Dendritic cell treated with granulocyte-macrophage colony-stimulating factor and Interleukin-4, amounts not matched to agents 40 ng/mL and 50 ng/mL, for 4 days (primary cell): Measurements from ENCODE around the gene KLHDC3.

Experiments used
- H3K27ac Mint-ChIP-seq: one replicate; pipeline ENCODE4 v1.8.0; 2022; ENCODE audit warnings: mild to moderate bottlenecking, mixed read lengths
- H3K27me3 Mint-ChIP-seq: one replicate; pipeline ENCODE4 v1.8.0; 2022; ENCODE audit warnings: mild to moderate bottlenecking, mixed read lengths
- H3K36me3 Mint-ChIP-seq: one replicate; pipeline ENCODE4 v1.8.0; 2022; ENCODE audit warnings: low read depth, mixed read lengths
- H3K4me1 Mint-ChIP-seq: one replicate; pipeline ENCODE4 v1.8.0; 2022; ENCODE audit warnings: low read depth, mixed read lengths
- H3K4me3 Mint-ChIP-seq: one replicate; pipeline ENCODE4 v1.8.0; 2022; ENCODE audit warnings: mild to moderate bottlenecking, moderate library complexity, mixed read lengths
- H3K9me3 Mint-ChIP-seq: one replicate; pipeline ENCODE4 v1.8.0; 2022; ENCODE audit warnings: mixed read lengths
- intact Hi-C: fragments of 100-400 bp; cut with micrococcal nuclease; formaldehyde crosslinking; loops from one replicate; pipeline ENCODE4 v1.15.0; 2022

Gene KLHDC3, protein sequence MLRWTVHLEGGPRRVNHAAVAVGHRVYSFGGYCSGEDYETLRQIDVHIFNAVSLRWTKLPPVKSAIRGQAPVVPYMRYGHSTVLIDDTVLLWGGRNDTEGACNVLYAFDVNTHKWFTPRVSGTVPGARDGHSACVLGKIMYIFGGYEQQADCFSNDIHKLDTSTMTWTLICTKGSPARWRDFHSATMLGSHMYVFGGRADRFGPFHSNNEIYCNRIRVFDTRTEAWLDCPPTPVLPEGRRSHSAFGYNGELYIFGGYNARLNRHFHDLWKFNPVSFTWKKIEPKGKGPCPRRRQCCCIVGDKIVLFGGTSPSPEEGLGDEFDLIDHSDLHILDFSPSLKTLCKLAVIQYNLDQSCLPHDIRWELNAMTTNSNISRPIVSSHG

DNA sequence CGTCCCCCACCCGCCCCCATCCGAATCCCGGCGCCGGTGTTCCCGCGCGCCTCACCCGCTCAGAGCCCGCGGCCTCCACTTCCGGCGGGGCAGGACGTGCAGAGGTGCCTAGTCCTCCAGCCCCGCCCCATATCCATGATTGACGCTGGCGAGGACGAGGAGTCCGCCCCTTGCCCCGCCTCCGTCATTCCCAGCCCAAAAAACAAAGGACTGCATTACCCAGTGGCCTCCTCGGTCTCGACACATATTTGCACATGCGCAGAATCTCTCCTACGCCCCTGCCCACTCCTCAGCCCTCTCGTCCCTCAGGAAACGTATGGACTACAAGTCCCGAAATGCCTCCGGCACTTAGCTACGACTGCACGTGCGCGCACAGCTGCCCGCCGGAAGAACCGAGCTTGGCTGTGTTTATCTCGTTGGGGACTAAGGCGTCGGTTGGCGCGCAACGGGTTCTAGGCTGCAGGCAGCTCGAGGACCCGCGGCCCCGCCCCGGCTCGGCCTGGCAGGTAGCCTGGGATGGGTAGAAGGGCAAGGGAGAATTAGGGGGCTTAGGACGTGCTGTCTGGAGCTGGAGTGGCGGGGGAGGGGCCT lies at the start of gene KLHDC3, which contains the start of gene MEA1:
Gene KLHDC3 (plus strand): TSS at position 407 of the 591 bp plus-strand sequence. CDS start 2,944 bp downstream, outside the sequence.
Gene MEA1 (minus strand): TSS at position 104 of the 591 bp plus-strand sequence. CDS start 133 bp downstream, outside the sequence.
- H3K27me3 Mint-ChIP-seq: no peaks in the 10 kb centered on the region
- H3K4me1 Mint-ChIP-seq: peaks cover 70% of the 10 kb centered on the region
- peaks cover 90% of the 10 kb centered on the region for H3K36me3 Mint-ChIP-seq
- H3K9me3 Mint-ChIP-seq: no peaks in the 10 kb centered on the region
- peak within 1 kb of the TSS; percentile 86 for H3K27ac Mint-ChIP-seq
- intact Hi-C loops: loop anchor here (1.0 to 5.0 kb wide), 3 partner anchors 29 to 797 kb away; partner anchors contain the start of genes KLC4, MRPL2, MRPS10 and PPP2R5D
- H3K4me3 Mint-ChIP-seq: peak within 1 kb of the TSS; percentile 95

DNA sequence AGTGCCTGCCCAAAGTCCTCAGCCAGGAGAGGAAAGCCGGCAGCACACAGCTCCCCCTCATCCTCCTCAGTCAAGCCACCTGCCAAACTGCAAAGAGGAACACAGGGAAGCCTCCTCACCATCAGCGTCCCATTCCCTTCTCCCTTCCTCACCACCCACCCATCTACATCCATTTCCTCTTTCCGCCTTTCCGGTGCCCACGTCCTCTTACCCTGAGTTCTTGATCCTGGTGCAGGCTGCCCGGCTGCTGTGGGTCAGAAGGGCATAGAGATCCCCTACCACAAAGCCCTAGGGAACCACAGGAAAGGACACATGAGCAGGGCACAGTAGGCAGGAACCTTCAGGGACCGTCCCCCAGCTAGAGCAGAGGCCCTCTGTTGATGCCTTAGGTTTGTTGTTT lies 47.5 kb upstream of the KLHDC3 start:
- H3K4me1 Mint-ChIP-seq: peaks cover 29% of the 10 kb centered on the region
- no peak overlapping the region for H3K27ac Mint-ChIP-seq
- peaks cover 10% of the 10 kb centered on the region for H3K27me3 Mint-ChIP-seq
- H3K9me3 Mint-ChIP-seq: no peaks in the 10 kb centered on the region
- peaks cover 81% of the 10 kb centered on the region for H3K36me3 Mint-ChIP-seq
- H3K4me3 Mint-ChIP-seq: no peak overlapping the region
- intact Hi-C loops: no loop called here

DNA sequence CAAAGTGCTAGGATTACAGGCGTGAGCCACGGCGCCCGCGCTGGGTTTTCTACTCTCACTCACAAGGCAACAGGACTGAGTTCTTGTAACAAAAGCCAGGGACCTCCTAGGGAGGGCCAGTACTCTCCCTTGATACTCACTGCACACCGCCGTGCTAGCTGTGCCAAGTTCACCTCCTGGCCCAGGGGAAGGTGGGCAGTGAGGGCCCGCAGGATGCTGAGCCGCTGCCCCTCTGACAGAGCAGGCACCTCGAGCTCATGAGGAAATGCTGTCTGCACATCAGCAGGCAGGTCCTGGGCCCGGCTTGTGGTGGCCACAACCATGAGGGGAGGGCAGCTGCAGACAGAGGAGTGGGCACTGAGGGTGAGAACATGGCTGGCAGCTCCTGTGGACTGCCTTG lies 46.8 kb upstream of the KLHDC3 start:
- intact Hi-C loops: no loop called here
- no peak overlapping the region for H3K27ac Mint-ChIP-seq
- peaks cover 36% of the 10 kb centered on the region for H3K4me1 Mint-ChIP-seq
- peaks cover 3% of the 10 kb centered on the region for H3K27me3 Mint-ChIP-seq
- H3K36me3 Mint-ChIP-seq: peaks cover 75% of the 10 kb centered on the region
- H3K4me3 Mint-ChIP-seq: no peak overlapping the region
- H3K9me3 Mint-ChIP-seq: no peaks in the 10 kb centered on the region

DNA sequence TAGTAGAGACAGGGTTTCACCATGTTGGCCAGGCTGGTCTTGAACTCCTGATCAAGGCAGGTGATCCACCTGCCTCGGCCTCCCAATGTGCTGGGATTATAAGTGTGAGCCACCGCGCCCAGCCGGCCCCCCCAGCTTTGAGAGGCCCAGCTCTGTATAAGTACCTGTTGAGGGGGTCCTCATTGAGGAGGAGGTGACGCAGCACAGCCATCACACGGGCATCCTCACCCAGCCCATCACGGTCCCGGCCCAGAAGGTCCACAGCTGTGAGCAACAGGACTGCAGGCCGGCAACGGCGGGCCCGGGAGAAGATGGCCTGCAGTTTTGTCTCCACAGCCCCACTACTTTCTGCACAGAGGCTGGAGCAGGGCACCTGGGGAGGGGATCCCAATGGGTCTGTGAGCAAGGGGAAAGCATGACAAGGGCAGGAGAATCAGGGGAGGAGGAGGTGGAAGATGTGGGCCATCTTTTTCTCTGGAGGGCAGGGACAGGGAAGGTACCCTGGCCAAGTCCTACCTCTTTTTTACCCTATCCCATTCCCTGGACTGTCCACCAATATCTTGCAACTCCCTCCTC lies 45.8 kb upstream of the KLHDC3 start:
- Mint-ChIP-seq H3K4me1 (peaks cover 37% of the 10 kb centered on the region), H3K27me3 (no peaks in the 10 kb centered on the region), H3K36me3 (peaks cover 65% of the 10 kb centered on the region), H3K4me3 (no peak overlapping the region), H3K27ac (no peak overlapping the region), H3K9me3 (no peaks in the 10 kb centered on the region)
- intact Hi-C loops: no loop called here

DNA sequence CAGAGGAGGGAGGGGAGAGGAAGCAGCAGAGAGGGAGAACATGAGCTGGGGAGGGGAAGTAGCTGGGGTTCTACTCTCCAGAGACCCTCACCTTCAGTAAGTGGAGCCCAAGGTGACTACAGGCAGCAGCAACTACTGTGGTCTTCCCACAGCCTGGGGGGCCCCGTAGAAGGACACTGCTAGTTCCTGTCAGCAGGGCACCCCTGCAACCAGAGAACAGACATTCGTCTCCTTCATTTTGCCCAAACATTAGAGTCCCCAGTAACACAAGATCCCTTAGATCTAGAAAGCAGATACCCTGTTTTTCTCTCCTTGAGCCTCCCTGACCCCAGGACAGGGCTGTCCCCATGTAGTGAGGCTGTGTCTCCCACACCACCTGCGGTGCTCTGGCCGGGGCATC lies 45.3 kb upstream of the KLHDC3 start:
- Mint-ChIP-seq H3K4me3 (no peak overlapping the region), H3K27me3 (no peaks in the 10 kb centered on the region), H3K36me3 (peaks cover 62% of the 10 kb centered on the region), H3K9me3 (no peaks in the 10 kb centered on the region), H3K27ac (no peak overlapping the region), H3K4me1 (peaks cover 37% of the 10 kb centered on the region)
- intact Hi-C loops: no loop called here

DNA sequence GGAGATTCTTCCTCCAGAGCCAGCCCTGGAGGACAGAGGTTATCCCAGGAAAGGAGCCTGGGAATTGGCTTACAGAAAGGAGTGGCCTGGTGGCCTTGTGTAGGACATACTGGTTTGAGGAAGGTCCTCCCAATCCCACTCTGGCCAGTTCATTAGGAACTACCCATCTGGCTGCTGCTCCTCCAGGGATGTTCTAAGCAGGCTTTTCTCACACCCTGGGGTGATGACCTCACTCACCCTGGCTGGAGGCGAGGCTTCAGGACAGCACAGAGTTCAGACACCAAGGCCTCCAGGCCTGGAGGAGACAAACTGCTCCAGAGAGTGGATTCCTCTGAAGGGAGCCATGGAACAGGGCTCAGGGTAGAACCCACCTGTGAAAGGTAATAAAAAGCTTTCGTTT lies 44.6 kb upstream of the KLHDC3 start:
- H3K4me3 Mint-ChIP-seq: no peak overlapping the region
- H3K27me3 Mint-ChIP-seq: no peaks in the 10 kb centered on the region
- intact Hi-C loops: no loop called here
- peaks cover 37% of the 10 kb centered on the region for H3K4me1 Mint-ChIP-seq
- no peaks in the 10 kb centered on the region for H3K9me3 Mint-ChIP-seq
- H3K36me3 Mint-ChIP-seq: peaks cover 59% of the 10 kb centered on the region
- H3K27ac Mint-ChIP-seq: no peak overlapping the region

DNA sequence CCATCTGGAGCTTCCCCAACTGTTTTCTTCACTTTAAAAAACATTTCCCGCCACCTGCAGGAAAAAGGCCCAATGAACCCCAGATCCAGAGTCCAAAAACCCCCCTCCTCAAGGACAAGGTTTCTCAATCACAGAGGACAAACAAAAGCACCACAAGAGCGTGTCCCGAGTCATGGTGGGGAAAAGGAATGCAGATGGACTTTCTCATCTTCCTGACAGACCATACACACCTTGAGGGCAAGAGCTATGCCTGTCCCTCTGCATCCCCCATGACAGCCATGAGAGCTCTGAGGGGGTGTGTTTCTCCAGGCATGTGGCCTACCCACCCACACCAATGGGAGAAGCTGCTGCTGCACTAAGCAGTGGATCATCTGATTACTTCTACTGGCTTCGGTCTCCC lies 44.1 kb upstream of the KLHDC3 start:
- Mint-ChIP-seq H3K27me3 (no peaks in the 10 kb centered on the region), H3K9me3 (no peaks in the 10 kb centered on the region), H3K4me3 (no peak overlapping the region), H3K27ac (no peak overlapping the region), H3K36me3 (peaks cover 54% of the 10 kb centered on the region), H3K4me1 (peaks cover 37% of the 10 kb centered on the region)
- intact Hi-C loops: no loop called here

DNA sequence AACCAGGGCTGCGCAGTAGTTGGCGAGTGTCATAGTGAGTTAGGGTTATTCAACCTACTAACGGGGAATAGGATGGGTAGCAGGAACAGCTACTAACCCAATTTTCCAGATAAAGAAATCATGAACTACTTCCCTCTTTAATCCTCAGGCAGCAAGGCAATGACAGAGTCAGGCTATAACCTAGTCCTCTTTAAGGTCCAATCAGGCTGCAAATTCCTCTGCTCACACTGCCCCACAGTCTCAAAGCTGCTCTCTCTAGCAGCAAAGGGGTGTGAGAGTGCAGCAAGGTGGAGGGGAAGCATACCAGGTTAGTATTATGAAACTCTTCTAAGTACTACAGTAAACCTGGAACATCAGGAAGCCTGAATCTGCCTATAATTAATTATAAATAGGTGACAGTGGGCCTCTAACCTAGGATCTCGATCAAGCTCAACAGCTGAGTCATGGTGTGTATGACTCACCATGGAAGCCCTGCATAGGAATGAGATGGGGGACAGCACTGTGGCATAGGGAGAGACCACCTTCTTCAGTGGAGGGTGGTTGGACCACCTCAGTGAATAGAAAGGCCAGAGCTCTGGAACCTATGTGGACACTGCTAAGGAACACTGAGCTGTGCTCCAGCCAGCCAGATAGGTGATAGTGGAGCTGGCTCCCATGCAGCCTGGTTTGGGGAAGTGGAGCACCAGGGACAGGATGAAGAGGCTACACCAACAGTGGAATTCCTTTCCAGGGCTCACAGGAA lies 43.0 kb upstream of the KLHDC3 start:
- Mint-ChIP-seq H3K27me3 (no peaks in the 10 kb centered on the region), H3K4me1 (peaks cover 37% of the 10 kb centered on the region), H3K36me3 (peaks cover 43% of the 10 kb centered on the region), H3K9me3 (no peaks in the 10 kb centered on the region), H3K27ac (peak overlapping the region; percentile 32), H3K4me3 (no peak overlapping the region)
- intact Hi-C loops: no loop called here

DNA sequence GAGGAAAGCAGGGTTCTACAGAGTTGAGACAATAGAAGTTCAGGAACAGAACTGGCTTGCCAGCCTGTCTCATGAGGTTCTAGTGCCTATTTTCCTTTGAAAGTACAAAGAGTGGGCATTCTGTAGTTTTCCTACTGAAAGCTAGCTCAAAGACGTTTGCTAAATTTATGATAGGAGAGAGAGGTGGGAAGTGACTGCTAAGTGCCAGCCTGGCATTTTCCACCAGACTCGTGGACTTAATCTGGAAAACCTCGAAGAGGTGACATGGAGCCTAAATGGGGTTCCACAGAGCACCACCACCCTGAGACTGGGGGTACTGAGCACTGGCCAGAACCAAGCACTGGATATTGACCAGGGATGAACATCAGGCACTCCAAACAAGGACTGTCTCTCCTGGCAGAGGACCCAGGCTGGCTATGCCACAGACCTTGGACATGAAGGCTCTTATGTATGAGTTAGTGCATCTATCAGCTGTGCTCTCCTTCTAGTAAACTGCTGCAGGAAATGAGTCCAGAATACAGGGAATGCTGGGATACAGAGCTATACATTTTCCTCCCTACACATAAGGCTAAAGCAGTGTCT lies 42.2 kb upstream of the KLHDC3 start:
- Mint-ChIP-seq H3K27me3 (no peaks in the 10 kb centered on the region), H3K36me3 (peaks cover 40% of the 10 kb centered on the region), H3K9me3 (no peaks in the 10 kb centered on the region), H3K27ac (peak overlapping the region; percentile 32), H3K4me1 (peaks cover 33% of the 10 kb centered on the region), H3K4me3 (no peak overlapping the region)
- intact Hi-C loops: no loop called here

DNA sequence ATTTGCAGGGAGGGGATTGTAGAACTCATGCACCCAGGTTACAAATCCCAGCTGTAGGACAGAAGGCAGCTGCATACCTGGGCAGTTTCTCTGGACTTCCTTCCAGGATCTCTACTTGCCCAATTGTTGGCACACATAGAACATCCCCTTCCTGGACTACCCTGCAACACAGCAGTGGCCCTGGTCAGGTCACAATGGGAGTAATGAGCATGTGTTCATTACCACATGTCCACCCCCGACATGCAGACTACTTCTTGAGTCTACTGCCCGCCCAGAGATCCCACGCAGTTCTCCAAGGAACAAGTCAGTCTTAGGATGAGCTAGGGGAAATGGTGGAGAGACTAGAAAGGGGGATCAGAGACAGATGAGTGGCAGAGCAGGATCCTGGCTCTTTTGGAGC lies 40.1 kb upstream of the KLHDC3 start:
- Mint-ChIP-seq H3K4me3 (no peak overlapping the region), H3K36me3 (peaks cover 35% of the 10 kb centered on the region), H3K9me3 (no peaks in the 10 kb centered on the region), H3K4me1 (peaks cover 38% of the 10 kb centered on the region), H3K27me3 (no peaks in the 10 kb centered on the region), H3K27ac (no peak overlapping the region)
- intact Hi-C loops: no loop called here

DNA sequence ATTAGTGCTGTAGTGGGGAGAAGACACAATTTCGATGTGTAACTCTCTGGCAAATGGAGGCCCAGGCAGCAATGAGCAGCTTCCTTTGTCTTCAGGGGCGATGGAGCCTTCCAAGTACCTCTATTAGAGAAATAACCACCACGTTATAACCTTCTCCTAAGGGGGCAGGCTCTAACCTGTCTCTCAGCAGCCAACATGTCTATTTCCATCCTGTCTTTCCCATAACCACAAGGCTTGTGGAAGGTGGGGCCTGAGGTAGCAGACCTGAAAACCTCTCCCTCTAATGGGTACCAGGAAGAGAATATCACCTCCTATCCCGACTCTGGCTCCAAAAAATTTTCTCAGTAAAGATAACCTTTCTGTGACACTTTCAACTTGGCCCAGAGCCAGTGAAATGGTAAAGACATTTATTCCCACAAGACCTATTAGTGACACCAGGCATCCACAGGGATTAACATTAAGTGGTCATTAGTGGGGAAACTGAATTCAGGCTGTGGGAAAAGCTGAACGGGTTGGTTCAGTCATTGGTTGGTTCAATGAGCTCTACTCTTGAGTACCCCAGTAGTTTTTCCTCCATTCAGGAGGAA lies 39.0 kb upstream of the KLHDC3 start:
- intact Hi-C loops: no loop called here
- no peaks in the 10 kb centered on the region for H3K9me3 Mint-ChIP-seq
- H3K4me1 Mint-ChIP-seq: peaks cover 46% of the 10 kb centered on the region
- peaks cover 29% of the 10 kb centered on the region for H3K36me3 Mint-ChIP-seq
- H3K27ac Mint-ChIP-seq: no peak overlapping the region
- no peaks in the 10 kb centered on the region for H3K27me3 Mint-ChIP-seq
- H3K4me3 Mint-ChIP-seq: no peak overlapping the region

DNA sequence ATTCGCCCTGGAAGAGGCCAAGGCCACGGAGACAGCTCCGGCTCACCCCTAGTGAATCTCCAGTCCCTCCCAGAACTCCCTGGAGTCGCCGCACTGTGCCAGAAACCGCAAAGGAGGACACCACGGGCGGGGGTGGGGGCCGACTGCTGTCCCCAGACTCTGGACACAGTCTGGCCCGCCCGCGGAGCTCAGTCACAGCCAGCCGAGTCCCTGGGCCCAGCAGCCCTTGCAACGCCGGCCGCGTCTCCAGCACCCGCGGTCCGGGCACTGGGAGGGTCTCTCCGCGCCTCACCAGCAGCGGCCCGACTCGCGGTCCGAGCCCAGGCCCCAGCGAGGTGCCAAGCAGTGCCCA lies 35.6 kb upstream of the KLHDC3 start:
- Mint-ChIP-seq H3K4me1 (peaks cover 39% of the 10 kb centered on the region), H3K4me3 (peak overlapping the region; percentile 92), H3K36me3 (peaks cover 28% of the 10 kb centered on the region), H3K27ac (peak overlapping the region; percentile 97), H3K9me3 (no peaks in the 10 kb centered on the region), H3K27me3 (no peaks in the 10 kb centered on the region)
- intact Hi-C loops: no loop called here

DNA sequence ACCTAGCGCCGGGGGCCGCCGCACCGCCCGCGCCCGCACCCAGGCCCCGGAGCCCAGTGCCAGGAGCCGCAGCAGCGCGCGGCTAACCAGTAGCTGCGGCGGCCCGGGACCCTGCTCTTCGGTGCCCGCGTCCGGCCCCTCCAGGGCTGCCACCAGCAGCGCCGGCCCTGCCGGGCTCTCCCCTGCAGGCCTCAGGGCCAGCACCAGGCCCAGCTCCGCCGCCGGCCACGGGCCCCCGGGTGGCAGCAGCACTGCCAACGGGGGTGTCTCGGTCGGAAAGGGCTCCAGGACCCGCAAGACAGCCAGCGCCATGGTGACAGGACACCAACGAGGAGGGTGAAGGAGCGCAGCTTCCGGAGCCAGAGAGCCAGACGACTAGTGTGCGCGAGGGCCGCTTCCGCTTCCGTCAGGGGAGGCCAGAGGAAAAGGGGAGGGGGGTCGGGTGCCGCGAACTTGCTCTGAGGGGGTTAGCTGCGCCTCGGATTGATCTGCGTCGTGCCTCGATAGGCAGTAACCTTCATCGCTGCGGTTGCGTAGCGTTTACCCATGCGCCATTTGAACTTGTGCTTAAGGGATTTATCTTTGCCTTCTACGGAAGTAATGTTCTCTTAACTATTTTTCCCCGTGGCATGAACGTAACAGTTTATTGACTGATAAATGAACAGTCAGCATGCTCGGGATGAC lies 35.1 kb upstream of the KLHDC3 start, which contains the start of gene PEX6:
Gene PEX6 (minus strand): TSS at position 343 of the 684 bp plus-strand sequence. CDS start 31 bp downstream, at position 312.
- peaks cover 44% of the 10 kb centered on the region for H3K4me1 Mint-ChIP-seq
- H3K4me3 Mint-ChIP-seq: peak within 1 kb of the TSS; percentile 92
- H3K27ac Mint-ChIP-seq: peak within 1 kb of the TSS; percentile 97
- H3K9me3 Mint-ChIP-seq: no peaks in the 10 kb centered on the region
- H3K27me3 Mint-ChIP-seq: no peaks in the 10 kb centered on the region
- peaks cover 22% of the 10 kb centered on the region for H3K36me3 Mint-ChIP-seq
- intact Hi-C loops: no loop called here
